GM18505 (cell line): Measurements from ENCODE around the gene C10orf90.

Experiments used
- ATAC-seq: cut with Tn5 transposase; IDR thresholded peaks from one replicate; pipeline ENCODE4 v1.9.1; 2021; ENCODE audit not compliant: unreplicated experiment
- POLR2A ChIP-seq: IDR thresholded peaks from 4 replicates; pipeline ENCODE4 v1.6.1; 2011; ENCODE audit warnings: borderline replicate concordance; ENCODE audit not compliant: insufficient read depth, insufficient read length; ENCODE audit errors: extremely low read depth

The C10orf90 gene, protein sequence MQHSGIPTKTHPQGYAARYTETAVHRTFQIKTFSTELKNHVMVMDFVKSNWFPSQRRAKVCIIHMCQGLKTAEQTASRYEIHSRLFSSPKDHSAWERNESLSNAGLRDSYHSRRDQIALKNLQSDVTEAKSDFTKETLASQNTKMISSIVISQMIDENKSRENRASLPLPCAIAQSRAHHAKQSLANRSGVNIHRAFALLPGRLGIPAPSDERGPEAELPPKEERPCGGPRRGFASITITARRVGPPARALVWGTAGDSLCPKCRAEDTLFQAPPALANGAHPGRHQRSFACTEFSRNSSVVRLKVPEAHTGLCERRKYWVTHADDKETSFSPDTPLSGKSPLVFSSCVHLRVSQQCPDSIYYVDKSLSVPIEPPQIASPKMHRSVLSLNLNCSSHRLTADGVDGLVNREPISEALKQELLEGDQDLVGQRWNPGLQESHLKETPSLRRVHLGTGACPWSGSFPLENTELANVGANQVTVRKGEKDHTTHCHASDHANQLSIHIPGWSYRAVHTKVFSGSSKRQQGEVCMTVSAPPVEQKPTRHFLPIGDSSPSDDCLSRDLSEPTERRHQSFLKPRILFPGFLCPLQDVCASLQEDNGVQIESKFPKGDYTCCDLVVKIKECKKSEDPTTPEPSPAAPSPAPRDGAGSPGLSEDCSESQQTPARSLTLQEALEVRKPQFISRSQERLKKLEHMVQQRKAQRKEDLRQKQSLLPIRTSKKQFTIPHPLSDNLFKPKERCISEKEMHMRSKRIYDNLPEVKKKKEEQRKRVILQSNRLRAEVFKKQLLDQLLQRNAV

GRCh38 chr10:126670056-126670894, at the start of gene C10orf90:
Gene C10orf90, minus strand, starts transcription at chr10:126670693. Its CDS starts 213 bp downstream, at chr10:126670480.
- no peak for TF ChIP-seq POLR2A
- no peak for ATAC-seq

DNA sequence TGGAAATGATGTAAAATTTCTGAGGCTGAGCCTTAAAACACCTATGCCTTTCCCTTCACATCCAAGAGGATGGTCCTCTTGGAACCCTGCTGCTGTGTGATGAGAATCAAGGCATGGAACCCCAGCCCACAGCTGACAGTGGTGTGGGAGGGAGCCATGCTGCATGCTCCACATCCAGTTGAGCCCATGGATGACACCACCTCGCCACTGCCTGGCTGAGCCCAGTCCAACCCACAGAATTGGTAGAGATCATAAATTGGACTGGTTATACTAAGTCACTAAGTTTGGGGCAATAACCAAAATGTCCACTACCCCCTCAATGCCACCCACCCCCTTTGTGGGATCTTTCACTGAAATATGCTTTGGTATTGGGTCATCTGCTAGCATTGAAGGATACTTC, 45.9 kb upstream of the C10orf90 start:
- TF ChIP-seq POLR2A, result no peak
- no peak for ATAC-seq

DNA sequence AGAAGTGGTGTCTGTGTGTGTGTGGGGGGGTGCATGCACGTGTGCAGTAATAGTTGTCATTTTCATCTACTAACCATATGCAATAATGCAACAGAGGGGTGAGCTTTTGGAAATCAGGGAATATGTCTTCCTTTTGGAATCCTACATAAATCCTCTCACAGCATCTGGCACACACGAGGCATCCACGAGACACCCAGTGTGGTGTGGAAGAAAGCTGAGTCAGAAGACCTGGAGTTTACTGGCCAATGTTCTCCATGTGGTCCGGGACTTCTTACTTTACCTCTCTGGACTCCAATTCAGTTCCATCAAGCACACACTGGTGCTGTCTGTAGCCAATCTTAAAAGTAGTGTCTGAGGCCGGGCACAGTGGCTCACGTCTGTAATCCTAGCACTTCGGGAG, 43.1 kb upstream of the C10orf90 start:
- no peak for TF ChIP-seq POLR2A
- ATAC-seq, result no peak

DNA sequence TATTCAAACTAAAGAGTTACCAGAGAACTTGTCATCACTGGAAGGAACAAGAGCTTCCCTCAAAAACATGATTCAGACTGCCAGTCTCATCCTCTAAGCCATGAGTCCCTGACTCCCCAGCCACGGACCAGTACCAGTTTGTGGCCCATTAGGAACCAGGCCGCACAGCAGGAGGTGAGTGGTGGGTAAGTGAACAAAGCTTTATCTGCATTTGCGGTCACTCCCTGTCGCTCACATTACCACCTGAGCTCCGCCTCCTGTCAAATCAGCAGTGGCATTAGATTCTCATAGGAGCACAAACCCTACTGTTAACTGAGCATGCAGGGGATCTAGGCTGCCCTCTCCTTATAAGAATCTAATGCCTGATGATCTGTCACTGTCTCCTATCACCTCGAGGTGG, 42.2 kb upstream of the C10orf90 start:
- no peak for ATAC-seq
- no peak for TF ChIP-seq POLR2A

DNA sequence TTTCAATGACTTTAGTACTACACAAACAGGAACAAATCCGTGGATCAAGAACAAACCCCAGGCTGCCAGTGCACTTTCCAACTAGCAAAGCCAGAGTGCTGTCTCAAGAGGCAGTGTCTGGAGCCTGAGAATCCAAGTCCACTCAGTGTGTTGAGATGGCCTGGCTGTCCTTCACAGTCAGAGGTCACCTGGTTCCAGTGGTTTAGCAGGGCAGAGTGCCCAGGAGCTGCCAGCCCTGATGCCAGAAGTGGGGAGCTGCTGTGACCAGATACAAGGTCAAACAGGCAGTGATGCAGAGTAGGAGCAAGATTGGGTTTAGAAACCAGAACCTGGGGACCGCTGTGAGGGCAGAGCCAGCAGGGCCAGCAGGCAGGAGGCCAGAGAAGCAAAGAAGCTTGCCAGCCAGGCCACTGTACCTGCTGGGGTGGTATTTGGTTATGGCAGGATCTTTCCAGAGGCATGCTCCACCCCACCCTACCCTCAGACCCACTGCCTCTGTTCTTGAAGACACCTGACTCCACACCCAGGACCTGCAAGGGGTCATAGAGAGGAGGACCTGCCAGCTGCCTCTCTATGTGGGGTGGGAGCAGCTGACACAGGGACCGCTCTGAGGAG, 35.6 kb upstream of the C10orf90 start:
- no peak for TF ChIP-seq POLR2A
- no peak for ATAC-seq

DNA sequence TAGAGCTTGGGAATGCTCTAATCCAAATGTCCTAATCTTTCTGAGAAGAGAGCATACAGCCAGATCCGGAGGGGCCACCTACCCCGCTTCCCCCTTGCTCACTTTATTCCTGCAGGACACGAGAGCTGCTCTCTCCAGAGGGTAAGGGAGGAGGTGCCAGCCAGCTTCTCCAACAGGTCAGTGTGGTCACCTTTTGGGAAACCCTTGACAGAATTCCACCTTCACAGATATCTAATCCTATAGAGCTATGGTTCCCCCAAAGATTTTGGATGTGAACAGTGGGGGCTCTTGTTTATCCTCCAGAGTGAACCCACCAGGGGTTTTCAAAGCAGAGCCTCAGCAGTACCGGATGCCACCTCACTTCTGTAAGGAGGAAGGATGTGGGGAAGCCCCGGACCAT, 34.6 kb upstream of the C10orf90 start:
- TF ChIP-seq POLR2A, result no peak
- ATAC-seq, result no peak

GRCh38 chr10:126704649-126705048, 34.2 kb upstream of the C10orf90 start:
- no peak for TF ChIP-seq POLR2A
- ATAC-seq, result no peak

DNA sequence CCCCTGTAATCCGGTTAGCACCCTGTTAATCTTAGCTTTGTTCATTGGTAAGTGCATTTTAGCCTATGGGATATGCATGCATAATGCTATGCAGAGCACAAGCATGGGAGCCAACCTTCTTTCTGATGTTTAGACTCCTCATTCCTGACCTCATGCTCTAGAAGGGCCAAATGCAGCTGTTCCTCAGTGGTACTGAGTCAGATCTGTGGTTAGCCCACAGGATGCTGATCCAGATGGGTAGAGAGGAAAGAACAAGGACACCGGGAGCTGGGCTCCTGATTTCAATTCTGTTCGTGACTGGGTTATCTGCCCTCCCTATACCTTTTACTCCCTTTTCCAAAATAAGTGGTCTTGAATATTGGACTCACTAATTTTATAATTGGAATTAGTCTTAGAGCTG, 31.7 kb upstream of the C10orf90 start:
- no peak for ATAC-seq
- no peak for TF ChIP-seq POLR2A

GRCh38 chr10:126701526-126701925, 31.0 kb upstream of the C10orf90 start:
- no peak for ATAC-seq
- TF ChIP-seq POLR2A, result no peak

- no peak for ATAC-seq
Measured at GRCh38 chr10:126696684-126697083, 26.2 kb upstream of the C10orf90 start.

GRCh38 chr10:126691456-126691855, 21.0 kb upstream of the C10orf90 start:
- no peak for ATAC-seq
- no peak for TF ChIP-seq POLR2A

More at GRCh38 chr10:126696684-126697083, 26.2 kb upstream of the C10orf90 start:
- no peak for TF ChIP-seq POLR2A

DNA sequence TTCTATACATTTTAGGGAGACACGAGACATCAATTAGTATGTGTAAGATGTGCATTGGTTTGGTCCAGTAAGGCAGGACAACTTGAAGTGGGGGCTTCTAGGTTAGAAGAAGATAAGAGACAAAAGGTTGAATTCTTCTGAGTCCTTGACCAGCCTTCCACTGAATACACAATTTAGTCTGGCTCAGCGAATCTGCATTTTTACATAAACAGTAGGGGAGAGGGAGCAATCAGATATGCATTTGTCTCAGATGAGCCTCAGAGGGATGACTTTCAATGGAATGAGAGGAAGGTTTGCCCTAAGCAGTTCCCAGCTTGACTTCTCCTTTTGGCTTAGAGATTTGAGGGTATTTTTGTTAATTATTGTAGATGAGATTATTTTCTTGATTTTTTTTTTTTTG, 20.0 kb upstream of the C10orf90 start:
- ATAC-seq, result no peak

More for the DNA sequence above, 20.0 kb upstream of the C10orf90 start:
- TF ChIP-seq POLR2A, result no peak
